Measurements from ENCODE around the gene THOC7. TPM values are rescaled to one million over a fixed set of nuclear protein-coding genes. Genes with fewer than 3 reads are reported as not detected.

The THOC7 gene
- total and polyA plus RNA-seq, 2 donors (not counting 3 experiments of a cell fraction or from before 2014, with no cell fraction given): 16.9 to 68.7 TPM

DNA sequence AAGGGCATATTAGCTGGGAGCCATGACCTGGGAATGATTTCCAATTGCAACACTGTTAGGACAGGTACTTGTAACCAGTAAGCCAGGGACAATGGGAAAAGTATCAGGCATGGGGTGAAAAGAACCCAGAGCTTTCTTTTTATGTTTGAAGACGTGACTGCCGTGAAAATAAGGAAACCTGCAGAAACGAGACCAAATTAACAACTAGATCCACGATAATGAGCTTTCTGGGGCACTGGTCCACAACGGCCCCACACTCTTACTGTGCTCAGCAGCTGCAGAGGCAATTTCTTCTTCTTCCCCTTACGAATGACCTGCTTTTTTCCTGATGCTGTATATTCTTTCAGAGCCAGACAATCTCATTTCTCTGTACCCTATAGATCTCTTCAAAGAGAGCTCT is 33.1 kb downstream of the THOC7 start:
- dilution Hi-C loops (cut with MboI; ENCODE audit: extremely low pct_ligation_motif_present, low sequenced_read_pairs): no loop called here
- CTCF ChIA-PET: no interaction called here
- no peak for FAIRE-seq

DNA sequence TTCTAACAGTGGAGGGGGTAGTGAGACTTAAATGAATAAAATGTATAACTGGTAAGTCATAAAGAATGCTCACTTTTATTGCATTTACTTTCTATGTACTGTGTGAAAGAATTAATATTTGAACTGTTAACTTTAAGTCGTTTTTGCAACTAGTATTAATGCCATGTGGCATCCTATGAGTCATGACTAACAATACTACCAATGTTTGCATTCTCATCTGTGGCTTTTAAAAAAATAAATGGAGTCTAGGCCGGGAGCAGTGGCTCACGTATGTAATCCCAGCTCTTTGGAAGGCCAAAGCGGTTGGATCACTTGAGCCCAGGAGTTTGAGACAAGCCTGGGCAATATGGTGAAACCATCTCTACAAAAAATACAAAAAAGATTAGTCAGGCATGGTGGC is 39.3 kb downstream of the THOC7 start:
- H4K20me1 ChIP-seq (replicated peaks; ENCODE audit: control insufficient read depth, extremely low read depth, insufficient read depth, low read length): no peaks in the 10 kb centered on the region
- BruUV-seq (replicated peaks): no TSS peak
- H3K27ac ChIP-seq (ENCODE audit: insufficient read depth, low read depth, low read length): no peak overlapping the region
- intact Hi-C loops (cut with micrococcal nuclease): loop anchor here (5.0 kb wide), 1 partner anchor 88 kb away; the partner anchor contains the start of gene SCAANT1
- peak; percentile 13 for TF ChIP-seq FOS (IDR thresholded peaks at IDR 0.05; ENCODE audit: borderline replicate concordance, insufficient read depth, low read length)
- TF ChIP-seq POLR2A (IDR thresholded peaks at IDR 0.05; ENCODE audit: low read depth, low read length): no peak
- peak; percentile 4 for TF ChIP-seq JUN (IDR thresholded peaks at IDR 0.05; ENCODE audit: borderline replicate concordance, insufficient read depth, insufficient read length, low read depth)
- H3K79me2 ChIP-seq (ENCODE audit: control insufficient read depth, insufficient read depth, low read length): no peaks in the 10 kb centered on the region
- DNase-seq (ENCODE audit: low read depth, low spot score) (peak; percentile 17), FAIRE-seq (peak; percentile 78)
- no peaks in the 10 kb centered on the region for H3K27me3 ChIP-seq (ENCODE audit: control insufficient read depth in 2 of 2, insufficient read depth in 2 of 2, low read length in 2 of 2)
- no peaks in the 10 kb centered on the region for H3K9me1 ChIP-seq (replicated peaks; ENCODE audit: control insufficient read depth, extremely low read depth, insufficient read depth, low read length)
- dilution Hi-C loops (cut with MboI; ENCODE audit: extremely low pct_ligation_motif_present, low sequenced_read_pairs): no loop called here
- ChIA-PET CTCF (interaction anchor here (0.7 to 2.6 kb wide), 2 partner anchors 292 to 474 kb away, joined by 4 to 12 read pairs; no protein-coding TSS in a partner anchor), POLR2A (no interaction called here)
- H3K4me3 ChIP-seq (replicated peaks in 1 of 3; ENCODE audit: insufficient read depth in 1 of 3, low read depth in 1 of 3, low read length in 3 of 3): no peak overlapping the region
- no peak overlapping the region for H3K4me2 ChIP-seq (ENCODE audit: insufficient read depth, low read length)
- peaks cover 3% of the 10 kb centered on the region for H3K4me1 ChIP-seq (ENCODE audit: control insufficient read depth, extremely low read depth, insufficient read depth, low read length)
- no peak overlapping the region for H2AFZ ChIP-seq (ENCODE audit: low read depth, low read length)
- no peaks in the 10 kb centered on the region for H3K36me3 ChIP-seq (ENCODE audit: control insufficient read depth in 2 of 2, extremely low read depth in 1 of 2, insufficient read depth in 2 of 2, low read length in 2 of 2)
- H3K9me3 ChIP-seq (replicated peaks; ENCODE audit: control insufficient read depth, insufficient read depth, low read length): no peaks in the 10 kb centered on the region
- H3K9ac ChIP-seq (replicated peaks; ENCODE audit: extremely low read depth, insufficient read depth, low read length): no peak overlapping the region

More for the DNA sequence above, 33.1 kb downstream of the THOC7 start:
- no peak for DNase-seq (ENCODE audit: low read depth, low spot score)
- Histone ChIP-seq H3K4me1 (ENCODE audit: control insufficient read depth, extremely low read depth, insufficient read depth, low read length) (no peaks in the 10 kb centered on the region), H3K9me3 (replicated peaks; ENCODE audit: control insufficient read depth, insufficient read depth, low read length) (no peaks in the 10 kb centered on the region), H3K27me3 (ENCODE audit: control insufficient read depth in 2 of 2, insufficient read depth in 2 of 2, low read length in 2 of 2) (no peaks in the 10 kb centered on the region), H3K9me1 (replicated peaks; ENCODE audit: control insufficient read depth, extremely low read depth, insufficient read depth, low read length) (no peaks in the 10 kb centered on the region), H3K27ac (ENCODE audit: insufficient read depth, low read depth, low read length) (no peak overlapping the region), H4K20me1 (replicated peaks; ENCODE audit: control insufficient read depth, extremely low read depth, insufficient read depth, low read length) (no peaks in the 10 kb centered on the region), H2AFZ (ENCODE audit: low read depth, low read length) (no peak overlapping the region), H3K4me3 (replicated peaks in 1 of 3; ENCODE audit: insufficient read depth in 1 of 3, low read depth in 1 of 3, low read length in 3 of 3) (no peak overlapping the region), H3K4me2 (ENCODE audit: insufficient read depth, low read length) (no peak overlapping the region), H3K9ac (replicated peaks; ENCODE audit: extremely low read depth, insufficient read depth, low read length) (no peak overlapping the region), H3K36me3 (ENCODE audit: control insufficient read depth in 2 of 2, extremely low read depth in 1 of 2, insufficient read depth in 2 of 2, low read length in 2 of 2) (peaks cover 0 to 6% of the 10 kb centered on the region in 2 experiments), H3K79me2 (ENCODE audit: control insufficient read depth, insufficient read depth, low read length) (no peaks in the 10 kb centered on the region)
- intact Hi-C loops (cut with micrococcal nuclease): no loop called here
- POLR2A ChIA-PET: no interaction called here
- no TSS peak for BruUV-seq (replicated peaks)
- no peak for TF ChIP-seq EZH2 (IDR thresholded peaks at IDR 0.05; ENCODE audit: borderline replicate concordance, low read depth, low read length, severe bottlenecking)
- no peak for TF ChIP-seq JUN (IDR thresholded peaks at IDR 0.05; ENCODE audit: borderline replicate concordance, insufficient read depth, insufficient read length, low read depth)
- TF ChIP-seq FOS (IDR thresholded peaks at IDR 0.05; ENCODE audit: borderline replicate concordance, insufficient read depth, low read length): no peak
